B cell (primary cell): Measurements from ENCODE around the gene ITGAE. TPM values are rescaled to one million over a fixed set of nuclear protein-coding genes. Genes with fewer than 3 reads are reported as not detected.

Experiments used
- polyA plus RNA-seq: library from polyadenylated mRNA; depleted of rRNA; stranded (reverse); fragments of >200 nt; gene quantifications from 2 replicates; pipeline ENCODE4 v1.2.3, GENCODE V29; 2012
- total RNA-seq, 2 donors: library from RNA; stranded (reverse); fragments of 120-200 nt in 1 of 2; gene quantifications; 1 replicate in 1 of 2; 2 replicates in 1 of 2; pipeline versions ENCODE4 v1.2.3 to v1.2.4, GENCODE V29; 2013 to 2022

ITGAE gene
- total and polyA plus RNA-seq, 2 donors (not counting 1 experiment from before 2014, with no cell fraction given): 48.2 to 95.6 TPM

Other genes with a start within 250 kb of the ITGAE start
- gene TRPV3, start 243.4 kb downstream of the ITGAE start, total RNA-seq: 17.9 and 18.2 TPM in 2 replicates
- gene TRPV3, start 243.4 kb downstream of the ITGAE start, polyA plus RNA-seq: 1.3 and 1.6 TPM in 2 replicates
- gene TRPV1, start 191.8 kb downstream of the ITGAE start, total RNA-seq: 9.3 and 10.2 TPM in 2 replicates
- gene TRPV1, start 191.8 kb downstream of the ITGAE start, polyA plus RNA-seq: 5.0 and 5.7 TPM in 2 replicates
- 16.1 and 17.5 TPM in 2 replicates for gene SHPK, start 164.9 kb downstream of the ITGAE start, total RNA-seq
- 3.8 and 5.9 TPM in 2 replicates for gene SHPK, start 164.9 kb downstream of the ITGAE start, polyA plus RNA-seq
- 23.1 and 24.7 TPM in 2 replicates for gene CTNS, start 164.4 kb downstream of the ITGAE start, total RNA-seq
- gene CTNS, start 164.4 kb downstream of the ITGAE start, polyA plus RNA-seq: 10.2 and 11.6 TPM in 2 replicates
- 17.1 and 17.7 TPM in 2 replicates for gene TAX1BP3, start 132.6 kb downstream of the ITGAE start, total RNA-seq
- gene TAX1BP3, start 132.6 kb downstream of the ITGAE start, polyA plus RNA-seq: 14.6 and 22.1 TPM in 2 replicates
- 23.4 and 26.6 TPM in 2 replicates for gene EMC6, start 132.4 kb downstream of the ITGAE start, total RNA-seq
- 16.6 and 21.1 TPM in 2 replicates for gene EMC6, start 132.4 kb downstream of the ITGAE start, polyA plus RNA-seq
- 405 and 410 TPM in 2 replicates for gene P2RX5, start 105.0 kb downstream of the ITGAE start, total RNA-seq
- gene P2RX5, start 105.0 kb downstream of the ITGAE start, polyA plus RNA-seq: 436 and 745 TPM in 2 replicates
- 2.4 and 3.1 TPM in 2 replicates for gene HASPIN, start 77.3 kb downstream of the ITGAE start, total RNA-seq
- 0.28 and 0.30 TPM in 2 replicates for gene HASPIN, start 77.3 kb downstream of the ITGAE start, polyA plus RNA-seq
- gene NCBP3, start 45.1 kb upstream of the ITGAE start, total RNA-seq: 70.7 and 71.7 TPM in 2 replicates
- 11.1 and 18.9 TPM in 2 replicates for gene NCBP3, start 45.1 kb upstream of the ITGAE start, polyA plus RNA-seq
- 35.9 and 37.1 TPM in 2 replicates for gene CAMKK1, start 91.9 kb upstream of the ITGAE start, total RNA-seq
- 4.5 and 11.6 TPM in 2 replicates for gene CAMKK1, start 91.9 kb upstream of the ITGAE start, polyA plus RNA-seq
- 84.7 and 86.5 TPM in 2 replicates for gene P2RX1, start 115.3 kb upstream of the ITGAE start, total RNA-seq
- 25.7 and 37.7 TPM in 2 replicates for gene P2RX1, start 115.3 kb upstream of the ITGAE start, polyA plus RNA-seq
- gene ATP2A3, start 163.2 kb upstream of the ITGAE start, total RNA-seq: 817 and 821 TPM in 2 replicates
- gene ATP2A3, start 163.2 kb upstream of the ITGAE start, polyA plus RNA-seq: 697 and 908 TPM in 2 replicates